GM21529 (cell line): ENCODE results near the gene OR52E1.
"Not testable (repeated sequence)": the region's sequence is repeated elsewhere in the genome, so short reads cannot be mapped to it uniquely, and the experiment has no call there.

Source experiments
- ATAC-seq: cut with Tn5 transposase; IDR thresholded peaks from one replicate; pipeline ENCODE4 v1.9.1; 2021; ENCODE audit not compliant: unreplicated experiment

The OR52E1 gene

GRCh38 chr11:5069272-5069671 lies at the start of gene OR52E1:
Gene OR52E1 (plus strand): TSS chr11:5069572.
- ATAC-seq: no peak

- ATAC-seq: no peak
Observed at GRCh38 chr11:5021996-5022395, 47.4 kb upstream of the OR52E1 start.

GRCh38 chr11:5036669-5037068 lies 32.7 kb upstream of the OR52E1 start:
- no peak for ATAC-seq

GRCh38 chr11:5037926-5038325 lies 31.4 kb upstream of the OR52E1 start:
- no peak for ATAC-seq

GRCh38 chr11:5038341-5038740 lies 31.0 kb upstream of the OR52E1 start:
- no peak for ATAC-seq

GRCh38 chr11:5040876-5041275 lies 28.5 kb upstream of the OR52E1 start:
- no peak for ATAC-seq

- ATAC-seq: no peak
Observed at GRCh38 chr11:5042091-5042490, 27.3 kb upstream of the OR52E1 start.

- no peak for ATAC-seq
Observed at GRCh38 chr11:5043380-5043779, 26.0 kb upstream of the OR52E1 start.

- no peak for ATAC-seq
Observed at GRCh38 chr11:5046226-5046625, 23.1 kb upstream of the OR52E1 start, which contains the start of gene OR52J3. Gene OR52J3 (plus strand): TSS chr11:5046526. CDS start chr11:5046526, 0 bp downstream.

- ATAC-seq: no peak
Observed at GRCh38 chr11:5046754-5047330, 22.5 kb upstream of the OR52E1 start.

GRCh38 chr11:5058679-5059078 lies 10.7 kb upstream of the OR52E1 start:
- not testable (repeated sequence) for ATAC-seq

GRCh38 chr11:5059391-5059790 lies 10.0 kb upstream of the OR52E1 start, which contains the start of gene OR52E2:
Gene OR52E2 (minus strand): TSS chr11:5059627. CDS start chr11:5059627, 0 bp downstream.
- ATAC-seq: no peak

GRCh38 chr11:5065027-5065426 lies 4.3 kb upstream of the OR52E1 start:
- ATAC-seq: no peak

GRCh38 chr11:5071799-5072198 lies 2.4 kb downstream of the OR52E1 start:
- ATAC-seq: no peak

- ATAC-seq: no peak
Observed at GRCh38 chr11:5081405-5081804, 12.0 kb downstream of the OR52E1 start.

GRCh38 chr11:5083602-5084001 lies 14.2 kb downstream of the OR52E1 start:
- no peak for ATAC-seq

GRCh38 chr11:5088556-5088955 lies 19.2 kb downstream of the OR52E1 start:
- ATAC-seq: no peak

GRCh38 chr11:5090668-5091067 lies 21.3 kb downstream of the OR52E1 start:
- ATAC-seq: no peak

- no peak for ATAC-seq
Observed at GRCh38 chr11:5092821-5093585, 23.6 kb downstream of the OR52E1 start.

- ATAC-seq: no peak
Observed at GRCh38 chr11:5096011-5096410, 26.6 kb downstream of the OR52E1 start.

- no peak for ATAC-seq
Observed at GRCh38 chr11:5102246-5102645, 32.9 kb downstream of the OR52E1 start.

GRCh38 chr11:5103066-5103465 lies 33.7 kb downstream of the OR52E1 start:
- ATAC-seq: no peak
